ENCODE results near the gene TMEM222. TPM values are rescaled to one million over a fixed set of nuclear protein-coding genes. Genes with fewer than 3 reads are reported as not detected.

Gene TMEM222
- total RNA-seq, 1 experiment from 2014 or later: 28.7 TPM

GRCh38 chr1:27355683-27356082 is 33.7 kb downstream of the TMEM222 start:
- Mint-ChIP-seq H3K27me3 (ENCODE audit: low read depth) (peaks cover 32% of the 10 kb centered on the region), H3K4me3 (no peak overlapping the region), H3K9me3 (no peaks in the 10 kb centered on the region), H3K36me3 (no peaks in the 10 kb centered on the region), H3K27ac (no peak overlapping the region), H3K4me1 (peaks cover 25% of the 10 kb centered on the region)
- POLR2A ChIA-PET: no interaction called here
- ATAC-seq (no peak), DNase-seq (ENCODE audit: low spot score) (no peak)
- TF ChIP-seq ZNF232 (CRISPR knock-in tag; IDR thresholded peaks at IDR 0.05) (no peak), FOXJ3 (CRISPR knock-in tag; IDR thresholded peaks at IDR 0.05; ENCODE audit: borderline replicate concordance) (no peak), ZNF121 (CRISPR knock-in tag; IDR thresholded peaks at IDR 0.05) (no peak), NFATC4 (CRISPR knock-in tag; IDR thresholded peaks at IDR 0.05) (no peak), JUN (CRISPR knock-in tag; IDR thresholded peaks at IDR 0.05) (no peak), NR2C2 (CRISPR knock-in tag; IDR thresholded peaks at IDR 0.05) (no peak)
- TF ChIP-seq, protein P1, sequence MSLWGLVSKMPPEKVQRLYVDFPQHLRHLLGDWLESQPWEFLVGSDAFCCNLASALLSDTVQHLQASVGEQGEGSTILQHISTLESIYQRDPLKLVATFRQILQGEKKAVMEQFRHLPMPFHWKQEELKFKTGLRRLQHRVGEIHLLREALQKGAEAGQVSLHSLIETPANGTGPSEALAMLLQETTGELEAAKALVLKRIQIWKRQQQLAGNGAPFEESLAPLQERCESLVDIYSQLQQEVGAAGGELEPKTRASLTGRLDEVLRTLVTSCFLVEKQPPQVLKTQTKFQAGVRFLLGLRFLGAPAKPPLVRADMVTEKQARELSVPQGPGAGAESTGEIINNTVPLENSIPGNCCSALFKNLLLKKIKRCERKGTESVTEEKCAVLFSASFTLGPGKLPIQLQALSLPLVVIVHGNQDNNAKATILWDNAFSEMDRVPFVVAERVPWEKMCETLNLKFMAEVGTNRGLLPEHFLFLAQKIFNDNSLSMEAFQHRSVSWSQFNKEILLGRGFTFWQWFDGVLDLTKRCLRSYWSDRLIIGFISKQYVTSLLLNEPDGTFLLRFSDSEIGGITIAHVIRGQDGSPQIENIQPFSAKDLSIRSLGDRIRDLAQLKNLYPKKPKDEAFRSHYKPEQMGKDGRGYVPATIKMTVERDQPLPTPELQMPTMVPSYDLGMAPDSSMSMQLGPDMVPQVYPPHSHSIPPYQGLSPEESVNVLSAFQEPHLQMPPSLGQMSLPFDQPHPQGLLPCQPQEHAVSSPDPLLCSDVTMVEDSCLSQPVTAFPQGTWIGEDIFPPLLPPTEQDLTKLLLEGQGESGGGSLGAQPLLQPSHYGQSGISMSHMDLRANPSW (CRISPR knock-in tag; conservative IDR thresholded peaks at IDR 0.05; ENCODE audit: low read depth): no peak
- TF ChIP-seq, protein P2, sequence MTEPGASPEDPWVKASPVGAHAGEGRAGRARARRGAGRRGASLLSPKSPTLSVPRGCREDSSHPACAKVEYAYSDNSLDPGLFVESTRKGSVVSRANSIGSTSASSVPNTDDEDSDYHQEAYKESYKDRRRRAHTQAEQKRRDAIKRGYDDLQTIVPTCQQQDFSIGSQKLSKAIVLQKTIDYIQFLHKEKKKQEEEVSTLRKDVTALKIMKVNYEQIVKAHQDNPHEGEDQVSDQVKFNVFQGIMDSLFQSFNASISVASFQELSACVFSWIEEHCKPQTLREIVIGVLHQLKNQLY (CRISPR knock-in tag; IDR thresholded peaks at IDR 0.05): no peak
- TF ChIP-seq, protein P3, sequence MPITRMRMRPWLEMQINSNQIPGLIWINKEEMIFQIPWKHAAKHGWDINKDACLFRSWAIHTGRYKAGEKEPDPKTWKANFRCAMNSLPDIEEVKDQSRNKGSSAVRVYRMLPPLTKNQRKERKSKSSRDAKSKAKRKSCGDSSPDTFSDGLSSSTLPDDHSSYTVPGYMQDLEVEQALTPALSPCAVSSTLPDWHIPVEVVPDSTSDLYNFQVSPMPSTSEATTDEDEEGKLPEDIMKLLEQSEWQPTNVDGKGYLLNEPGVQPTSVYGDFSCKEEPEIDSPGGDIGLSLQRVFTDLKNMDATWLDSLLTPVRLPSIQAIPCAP (CRISPR knock-in tag; IDR thresholded peaks at IDR 0.05): no peak
- CTCF ChIA-PET: interaction anchor here (0.6 to 11.0 kb wide), 8 partner anchors 13 to 201 kb away, joined by 3 to 258 read pairs (median 18); partner anchors contain the start of genes MAP3K6 and SYTL1

DNA sequence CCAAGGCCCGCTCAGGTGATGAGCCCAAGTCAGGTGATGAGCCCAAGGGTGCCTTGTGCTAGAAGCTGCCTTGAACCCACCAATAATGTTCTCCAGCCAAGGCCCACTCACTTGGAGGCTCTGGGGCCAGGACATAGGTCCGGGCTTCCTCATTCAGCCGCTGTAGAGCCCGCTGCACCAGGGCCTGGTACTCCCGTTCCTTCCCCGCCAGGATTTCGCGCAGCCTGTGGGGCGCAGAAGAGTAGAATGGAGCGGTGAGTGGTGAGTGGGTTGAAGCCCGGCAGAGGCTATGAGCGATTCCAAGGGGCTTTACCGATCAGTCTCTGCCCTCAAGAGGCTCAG is 34.3 kb downstream of the TMEM222 start:
- H3K27me3 Mint-ChIP-seq (ENCODE audit: low read depth): peaks cover 37% of the 10 kb centered on the region
- H3K36me3 Mint-ChIP-seq: no peaks in the 10 kb centered on the region
- no peaks in the 10 kb centered on the region for H3K9me3 Mint-ChIP-seq
- ChIA-PET CTCF (interaction anchor here (0.6 to 11.0 kb wide), 16 partner anchors 10 to 402 kb away, joined by 3 to 258 read pairs (median 24); partner anchors contain the start of genes CD164L2, GPR3, MAP3K6 and SYTL1), POLR2A (no interaction called here)
- TF ChIP-seq, protein P4, sequence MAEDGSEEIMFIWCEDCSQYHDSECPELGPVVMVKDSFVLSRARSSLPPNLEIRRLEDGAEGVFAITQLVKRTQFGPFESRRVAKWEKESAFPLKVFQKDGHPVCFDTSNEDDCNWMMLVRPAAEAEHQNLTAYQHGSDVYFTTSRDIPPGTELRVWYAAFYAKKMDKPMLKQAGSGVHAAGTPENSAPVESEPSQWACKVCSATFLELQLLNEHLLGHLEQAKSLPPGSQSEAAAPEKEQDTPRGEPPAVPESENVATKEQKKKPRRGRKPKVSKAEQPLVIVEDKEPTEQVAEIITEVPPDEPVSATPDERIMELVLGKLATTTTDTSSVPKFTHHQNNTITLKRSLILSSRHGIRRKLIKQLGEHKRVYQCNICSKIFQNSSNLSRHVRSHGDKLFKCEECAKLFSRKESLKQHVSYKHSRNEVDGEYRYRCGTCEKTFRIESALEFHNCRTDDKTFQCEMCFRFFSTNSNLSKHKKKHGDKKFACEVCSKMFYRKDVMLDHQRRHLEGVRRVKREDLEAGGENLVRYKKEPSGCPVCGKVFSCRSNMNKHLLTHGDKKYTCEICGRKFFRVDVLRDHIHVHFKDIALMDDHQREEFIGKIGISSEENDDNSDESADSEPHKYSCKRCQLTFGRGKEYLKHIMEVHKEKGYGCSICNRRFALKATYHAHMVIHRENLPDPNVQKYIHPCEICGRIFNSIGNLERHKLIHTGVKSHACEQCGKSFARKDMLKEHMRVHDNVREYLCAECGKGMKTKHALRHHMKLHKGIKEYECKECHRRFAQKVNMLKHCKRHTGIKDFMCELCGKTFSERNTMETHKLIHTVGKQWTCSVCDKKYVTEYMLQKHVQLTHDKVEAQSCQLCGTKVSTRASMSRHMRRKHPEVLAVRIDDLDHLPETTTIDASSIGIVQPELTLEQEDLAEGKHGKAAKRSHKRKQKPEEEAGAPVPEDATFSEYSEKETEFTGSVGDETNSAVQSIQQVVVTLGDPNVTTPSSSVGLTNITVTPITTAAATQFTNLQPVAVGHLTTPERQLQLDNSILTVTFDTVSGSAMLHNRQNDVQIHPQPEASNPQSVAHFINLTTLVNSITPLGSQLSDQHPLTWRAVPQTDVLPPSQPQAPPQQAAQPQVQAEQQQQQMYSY (CRISPR knock-in tag; IDR thresholded peaks at IDR 0.05): peak; percentile 83
- TF ChIP-seq MXD4 (CRISPR knock-in tag; IDR thresholded peaks at IDR 0.05; ENCODE audit: borderline replicate concordance) (no peak), TP53 (CRISPR knock-in tag; IDR thresholded peaks at IDR 0.05) (no peak)
- H3K4me1 Mint-ChIP-seq: peaks cover 25% of the 10 kb centered on the region
- ATAC-seq (no peak), DNase-seq (ENCODE audit: low spot score) (no peak)
- no peak overlapping the region for H3K27ac Mint-ChIP-seq
- no peak overlapping the region for H3K4me3 Mint-ChIP-seq

DNA sequence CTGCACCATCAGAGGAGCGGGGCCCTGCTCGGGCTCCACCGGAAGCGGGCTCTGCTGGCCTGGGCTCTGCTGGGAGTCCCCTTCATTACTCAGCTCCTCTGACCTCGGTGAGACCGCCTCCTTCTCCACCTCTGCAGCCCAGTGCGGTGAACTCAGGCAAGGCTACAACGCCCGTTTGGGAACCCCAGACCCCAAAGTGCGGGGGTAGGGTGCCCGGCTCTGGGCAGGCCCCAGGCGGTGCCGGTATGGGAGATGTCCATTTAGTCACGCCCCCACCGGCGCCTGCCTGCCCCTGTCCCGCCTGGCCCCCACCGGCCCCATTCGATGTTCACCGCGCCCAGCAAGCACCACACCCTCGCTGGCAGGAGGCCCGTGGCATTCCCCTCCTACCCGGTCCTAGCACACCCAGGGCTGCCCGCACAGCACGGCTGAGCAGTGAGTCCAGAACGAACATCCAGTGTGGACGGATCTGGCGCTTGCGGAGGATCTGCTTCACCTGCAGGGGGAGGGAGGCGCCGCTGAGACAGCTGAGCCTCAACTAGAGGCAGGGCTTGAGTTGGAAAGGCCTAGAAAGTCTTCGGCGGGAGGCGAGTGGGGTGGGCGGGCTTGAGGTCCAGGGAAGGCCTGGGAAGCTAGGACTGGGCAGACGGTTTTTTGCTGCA is 34.8 kb downstream of the TMEM222 start:
- ChIA-PET CTCF (interaction anchor here (0.6 to 11.0 kb wide), 48 partner anchors 8 to 402 kb away, joined by 3 to 258 read pairs (median 5); partner anchors contain the start of genes CD164L2, FCN3, GPR3 and MAP3K6), POLR2A (interaction anchor here (0.7 to 1.2 kb wide), 2 partner anchors 9 to 12 kb away, joined by 3 to 6 read pairs; no protein-coding TSS in a partner anchor)
- no peaks in the 10 kb centered on the region for H3K36me3 Mint-ChIP-seq
- peak; percentile 27 for ATAC-seq
- peak; percentile 64 for DNase-seq (ENCODE audit: low spot score)
- no peak overlapping the region; the same call in 1 of the 2 replicates for H3K4me3 Mint-ChIP-seq
- no peaks in the 10 kb centered on the region for H3K9me3 Mint-ChIP-seq
- H3K27me3 Mint-ChIP-seq (ENCODE audit: low read depth): peaks cover 42% of the 10 kb centered on the region
- no peak overlapping the region for H3K27ac Mint-ChIP-seq
- peaks cover 22% of the 10 kb centered on the region for H3K4me1 Mint-ChIP-seq
- TF ChIP-seq ZNF263 (CRISPR knock-in tag; IDR thresholded peaks at IDR 0.05; ENCODE audit: low read depth) (no peak), PREB (CRISPR knock-in tag; IDR thresholded peaks at IDR 0.05; ENCODE audit: borderline replicate concordance) (no peak), CDX4 (CRISPR knock-in tag; IDR thresholded peaks at IDR 0.05; ENCODE audit: borderline replicate concordance) (no peak), CREB1 (CRISPR knock-in tag; IDR thresholded peaks at IDR 0.05) (no peak)
- TF ChIP-seq, protein P5, sequence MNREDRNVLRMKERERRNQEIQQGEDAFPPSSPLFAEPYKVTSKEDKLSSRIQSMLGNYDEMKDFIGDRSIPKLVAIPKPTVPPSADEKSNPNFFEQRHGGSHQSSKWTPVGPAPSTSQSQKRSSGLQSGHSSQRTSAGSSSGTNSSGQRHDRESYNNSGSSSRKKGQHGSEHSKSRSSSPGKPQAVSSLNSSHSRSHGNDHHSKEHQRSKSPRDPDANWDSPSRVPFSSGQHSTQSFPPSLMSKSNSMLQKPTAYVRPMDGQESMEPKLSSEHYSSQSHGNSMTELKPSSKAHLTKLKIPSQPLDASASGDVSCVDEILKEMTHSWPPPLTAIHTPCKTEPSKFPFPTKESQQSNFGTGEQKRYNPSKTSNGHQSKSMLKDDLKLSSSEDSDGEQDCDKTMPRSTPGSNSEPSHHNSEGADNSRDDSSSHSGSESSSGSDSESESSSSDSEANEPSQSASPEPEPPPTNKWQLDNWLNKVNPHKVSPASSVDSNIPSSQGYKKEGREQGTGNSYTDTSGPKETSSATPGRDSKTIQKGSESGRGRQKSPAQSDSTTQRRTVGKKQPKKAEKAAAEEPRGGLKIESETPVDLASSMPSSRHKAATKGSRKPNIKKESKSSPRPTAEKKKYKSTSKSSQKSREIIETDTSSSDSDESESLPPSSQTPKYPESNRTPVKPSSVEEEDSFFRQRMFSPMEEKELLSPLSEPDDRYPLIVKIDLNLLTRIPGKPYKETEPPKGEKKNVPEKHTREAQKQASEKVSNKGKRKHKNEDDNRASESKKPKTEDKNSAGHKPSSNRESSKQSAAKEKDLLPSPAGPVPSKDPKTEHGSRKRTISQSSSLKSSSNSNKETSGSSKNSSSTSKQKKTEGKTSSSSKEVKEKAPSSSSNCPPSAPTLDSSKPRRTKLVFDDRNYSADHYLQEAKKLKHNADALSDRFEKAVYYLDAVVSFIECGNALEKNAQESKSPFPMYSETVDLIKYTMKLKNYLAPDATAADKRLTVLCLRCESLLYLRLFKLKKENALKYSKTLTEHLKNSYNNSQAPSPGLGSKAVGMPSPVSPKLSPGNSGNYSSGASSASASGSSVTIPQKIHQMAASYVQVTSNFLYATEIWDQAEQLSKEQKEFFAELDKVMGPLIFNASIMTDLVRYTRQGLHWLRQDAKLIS (CRISPR knock-in tag; IDR thresholded peaks at IDR 0.05; ENCODE audit: borderline replicate concordance): no peak
